GM19099 (cell line): Measurements from ENCODE around the gene CAD.

Source experiments
- POLR2A ChIP-seq: IDR thresholded peaks from 3 replicates; pipeline ENCODE4 v1.6.1; 2011; ENCODE audit warnings: low read depth; ENCODE audit not compliant: insufficient read length; ENCODE audit errors: extremely low read depth

The CAD gene

GRCh38 chr2:27238976-27239375 is 21.8 kb downstream of the CAD start:
- TF ChIP-seq POLR2A = no peak

DNA sequence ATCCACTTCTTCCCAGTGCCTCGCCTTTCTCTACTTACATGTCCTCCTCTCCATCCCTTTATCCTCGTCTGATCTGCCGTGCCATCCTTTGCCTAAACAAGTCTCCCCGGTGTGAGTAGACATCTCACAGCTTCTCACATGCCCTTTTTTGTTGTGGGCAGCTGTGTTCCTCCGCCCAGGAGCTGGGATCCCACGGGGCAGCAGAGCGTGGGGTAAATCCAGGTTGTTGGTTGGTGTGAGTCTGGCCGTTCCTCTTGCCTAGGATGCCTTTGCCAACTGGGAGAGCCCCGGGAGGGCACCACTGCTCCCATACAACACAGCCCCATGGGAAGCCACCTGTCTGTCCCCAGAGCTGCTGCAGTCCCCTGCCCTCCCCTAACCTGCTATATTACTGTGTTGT is 23.2 kb downstream of the CAD start:
- TF ChIP-seq POLR2A = no peak

GRCh38 chr2:27241761-27242613 is 24.8 kb downstream of the CAD start:
- no peak for TF ChIP-seq POLR2A

- no peak for TF ChIP-seq POLR2A
These were observed 25.4 kb downstream of the CAD start for GRCh38 chr2:27242614-27242951.

GRCh38 chr2:27243391-27244130 is 26.4 kb downstream of the CAD start:
- no peak for TF ChIP-seq POLR2A

DNA sequence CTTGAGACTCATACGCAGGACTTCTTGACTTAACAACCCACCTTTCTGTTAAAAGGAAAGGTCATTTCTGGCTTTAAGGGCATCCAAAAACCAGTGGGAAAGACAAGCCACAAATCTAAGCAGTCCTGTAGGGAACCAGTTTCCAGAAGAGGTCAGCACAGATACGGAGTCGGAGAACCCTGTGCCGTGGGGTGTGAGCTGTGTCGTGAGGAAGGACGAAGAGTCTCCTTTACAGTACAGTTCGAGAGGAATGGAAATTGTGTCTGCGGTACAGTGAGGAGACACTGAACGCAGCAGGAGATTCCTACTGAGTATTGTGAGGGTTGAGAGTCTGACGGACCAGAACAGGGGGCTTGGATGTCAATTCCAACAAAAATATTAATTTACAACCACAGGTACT is 27.9 kb downstream of the CAD start:
- no peak for TF ChIP-seq POLR2A

GRCh38 chr2:27245626-27246025 is 28.5 kb downstream of the CAD start:
- no peak for TF ChIP-seq POLR2A

GRCh38 chr2:27247893-27248292 is 30.7 kb downstream of the CAD start:
- TF ChIP-seq POLR2A = no peak

DNA sequence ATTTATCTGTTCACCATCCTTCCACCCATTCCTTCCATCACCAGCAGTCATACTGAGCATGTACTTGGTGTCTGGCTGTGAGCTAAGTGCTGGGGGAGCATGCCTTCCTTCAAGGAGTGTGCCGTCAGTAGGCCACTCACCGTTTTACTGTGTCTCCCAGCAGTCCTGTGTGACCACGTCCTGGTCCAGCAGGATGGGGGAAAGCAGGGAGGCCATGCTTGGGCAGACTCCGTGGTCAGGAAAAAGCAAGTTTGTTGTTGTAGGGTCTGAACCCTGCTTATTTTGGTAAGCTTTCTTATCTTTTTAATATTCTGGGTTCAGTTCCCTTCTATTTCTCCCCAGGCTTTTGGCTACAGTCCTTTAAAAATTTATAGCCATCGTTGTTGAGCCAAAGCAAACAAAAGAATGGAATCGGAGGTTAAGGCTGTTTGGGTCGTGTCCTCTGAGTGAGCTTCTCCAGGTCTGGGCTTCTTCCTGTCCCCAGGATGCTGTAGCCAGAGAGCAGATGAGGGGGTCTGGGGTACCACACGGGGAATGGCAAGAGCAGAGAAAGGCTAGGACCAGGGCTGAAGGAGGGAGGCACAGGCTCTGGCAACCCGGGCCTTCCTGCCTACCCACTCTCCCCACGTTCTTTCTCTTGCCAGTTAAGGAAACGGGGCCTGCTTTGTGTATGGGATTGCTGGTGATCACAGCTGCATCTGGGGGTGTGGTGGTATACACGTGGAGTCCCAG is 32.2 kb downstream of the CAD start:
- no peak for TF ChIP-seq POLR2A

DNA sequence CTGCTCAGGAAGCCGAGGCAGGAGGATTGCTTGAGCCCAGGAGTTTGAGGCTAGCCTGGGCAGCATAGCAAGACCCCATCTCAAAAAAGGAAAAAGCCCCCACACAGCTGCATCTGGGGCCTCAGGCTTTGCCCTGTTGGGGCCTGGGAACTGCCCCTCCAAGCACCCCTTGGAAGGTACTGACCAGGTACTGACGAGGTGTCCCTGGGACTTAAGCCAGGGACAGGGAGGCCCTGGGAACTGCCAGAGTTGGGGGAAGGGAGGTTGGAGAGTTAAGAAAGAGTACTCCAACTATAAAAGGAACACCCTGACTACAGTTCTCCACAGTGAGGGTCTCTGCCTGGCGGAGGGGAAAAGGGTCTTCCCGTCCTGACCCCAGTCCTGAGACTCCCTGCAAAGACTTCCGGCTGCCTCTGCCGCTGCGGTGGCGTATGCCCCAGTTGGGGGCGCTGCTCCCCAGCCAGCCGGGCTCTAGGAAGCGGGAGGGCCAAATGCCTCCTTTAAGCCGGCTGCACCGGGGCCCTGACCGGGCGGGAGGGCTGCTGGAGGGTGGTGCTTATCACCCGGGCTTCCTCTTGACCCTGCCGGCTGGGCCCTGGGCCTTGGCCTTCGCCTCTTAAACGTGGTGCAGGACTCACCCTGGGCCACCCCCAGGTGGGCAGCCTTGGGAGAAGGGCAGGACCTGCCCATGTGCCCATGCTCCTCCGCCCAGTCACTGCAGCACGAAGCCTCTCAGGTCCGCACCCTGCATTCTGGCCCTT is 32.9 kb downstream of the CAD start:
- TF ChIP-seq POLR2A = no peak

- TF ChIP-seq POLR2A = no peak
These were observed 33.6 kb downstream of the CAD start for GRCh38 chr2:27250652-27251379.

DNA sequence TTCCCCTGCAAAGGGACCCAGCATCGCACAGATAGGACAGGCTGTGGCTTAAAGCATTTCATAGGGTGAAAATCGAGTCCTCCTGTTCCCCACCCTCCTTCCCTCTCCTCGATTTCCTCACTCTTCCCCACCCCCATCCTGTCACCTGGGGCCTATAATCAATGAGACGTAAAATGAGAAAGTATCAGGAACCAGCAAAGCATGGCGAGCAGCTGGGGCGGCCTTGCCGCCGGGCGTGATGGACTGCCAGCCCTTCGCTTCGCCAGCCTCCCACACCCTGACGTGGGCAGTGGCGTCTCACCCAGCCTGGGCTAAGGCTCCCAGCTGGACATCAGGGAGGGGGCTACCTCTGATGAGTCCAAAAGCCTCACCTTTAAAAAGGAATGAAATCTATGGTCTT is 34.6 kb downstream of the CAD start:
- no peak for TF ChIP-seq POLR2A

DNA sequence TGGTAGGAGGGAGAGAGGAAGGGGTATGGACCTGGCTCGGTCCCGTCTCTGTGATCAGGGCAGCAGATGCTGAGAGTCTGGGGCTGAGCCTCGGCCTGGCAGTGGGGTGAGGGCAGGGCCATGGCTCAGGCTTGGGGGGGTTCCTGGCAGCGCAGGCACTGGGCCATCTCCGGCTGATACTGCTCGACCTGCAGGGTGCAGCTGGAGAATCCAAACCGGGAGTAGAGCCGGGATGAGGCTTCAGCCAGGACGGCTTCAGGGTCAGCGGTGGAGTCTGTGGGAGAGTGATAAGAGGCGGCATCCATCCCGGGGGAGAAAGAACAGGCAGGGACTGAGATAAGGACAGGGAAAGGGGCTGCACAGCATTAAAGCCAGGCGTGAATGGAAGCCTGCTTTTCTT is 38.0 kb downstream of the CAD start:
- no peak for TF ChIP-seq POLR2A

DNA sequence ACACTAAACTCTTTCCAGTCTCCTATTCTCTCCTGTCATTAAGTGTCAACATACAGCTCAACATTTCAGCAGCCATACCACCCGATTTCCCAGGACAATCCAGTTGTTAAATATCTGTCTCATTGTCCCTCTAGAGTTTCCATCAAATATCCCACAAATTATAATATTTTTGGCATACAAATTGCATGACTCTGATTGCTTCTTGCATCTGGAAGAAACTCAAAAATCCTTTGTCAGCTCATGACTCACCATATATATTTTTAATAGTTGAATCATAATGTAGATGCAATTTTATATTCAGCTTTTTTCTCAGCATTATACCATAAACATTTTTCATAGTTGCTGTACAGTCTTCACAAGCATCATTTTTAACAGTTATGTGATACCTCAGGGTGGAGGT is 38.5 kb downstream of the CAD start:
- no peak for TF ChIP-seq POLR2A
